Stomach (tissue), 9 donors: ENCODE measurements around the gene GSTT2. TPM values are rescaled to one million over a fixed set of nuclear protein-coding genes. Genes with fewer than 3 reads are reported as not detected.

Experiments
- DNase-seq, 2 donors: peaks; one replicate each; pipeline versions ENCODE4 v3.0.0 to v3.0.0-alpha.2; 2013 to 2019
- H3K27ac ChIP-seq, 5 donors: fragments of 200-600 bp in 4 of 5; sonication (generic) in 4 of 5; one replicate each; pipeline ENCODE4 v1.5.1; 2013 to 2019; ENCODE audit warnings: mild to moderate bottlenecking in 1 of 5, moderate library complexity in 1 of 5
- H3K27me3 ChIP-seq, 3 donors: fragments of 200-600 bp; sonication (generic); one replicate each; pipeline ENCODE4 v1.5.1; 2017 to 2019; ENCODE audit warnings: mixed run types in 1 of 3
- H3K36me3 ChIP-seq, 4 donors: fragments of 200-600 bp; sonication (generic); 1 replicate in 3 of 4; 2 replicates in 1 of 4; pipeline ENCODE4 v1.5.1; 2016 to 2019
- H3K4me1 ChIP-seq, 4 donors: fragments of 200-600 bp; sonication (generic); one replicate each; pipeline ENCODE4 v1.5.1; 2016 to 2019
- H3K4me3 ChIP-seq, 4 donors: fragments of 200-600 bp; sonication (generic) in 3 of 4; one replicate each; pipeline ENCODE4 v1.5.1; 2016 to 2019; ENCODE audit warnings: mild to moderate bottlenecking in 1 of 4
- H3K9me3 ChIP-seq, 4 donors: fragments of 200-600 bp; sonication (generic); one replicate each; pipeline ENCODE4 v1.5.1; 2016 to 2019
- CTCF ChIP-seq, 7 experiments: fragments of 450-650 bp in 4 of 7; fragments of 200-600 bp in 3 of 7; sonication (generic) in 3 of 7; IDR thresholded peaks; one replicate each; pipeline ENCODE4 v1.5.1; 2016 to 2019; ENCODE audit warnings: antibody characterized with exemption in 7 of 7, control low read depth in 2 of 7, mild to moderate bottlenecking in 1 of 7
- EP300 ChIP-seq: sonication (generic); formaldehyde crosslinking; IDR thresholded peaks from one replicate; pipeline ENCODE4 v1.6.1; 2017; ENCODE audit warnings: antibody characterized with exemption
- POLR2A ChIP-seq, 4 donors: fragments of 450-650 bp; IDR thresholded peaks; one replicate each; pipeline ENCODE4 v1.6.1; 2016; ENCODE audit warnings: antibody characterized with exemption in 4 of 4, control low read depth in 2 of 4, mild to moderate bottlenecking in 1 of 4, moderate library complexity in 1 of 4
- POLR2AphosphoS5 ChIP-seq, 3 donors: sonication (generic); formaldehyde crosslinking; IDR thresholded peaks; one replicate each; pipeline ENCODE4 v1.6.1; 2016; ENCODE audit warnings: antibody characterized with exemption in 3 of 3
- WGBS, 5 donors: extraction: QIAGEN DNeasy Blood & Tissue Kit in 3 of 5; methylation state at CpG; one replicate each; pipeline versions ENCODE4 v1.1.5 to v1.1.7; 2013 to 2018; 5-methylcytosine and 5-hydroxymethylcytosine counted together
- intact Hi-C: fragments of 100-400 bp; cut with DNase I; formaldehyde crosslinking; loops from one replicate; pipeline ENCODE4 v1.15.1; 2023; ENCODE audit warnings: low total_unique reads
- polyA plus RNA-seq, 3 donors: library from polyadenylated mRNA; stranded (reverse); fragments of 200-250 nt; gene quantifications; one replicate each; pipeline ENCODE4 v1.2.3, GENCODE V29; 2013
- total RNA-seq, 5 donors: library from RNA; depleted of rRNA; stranded (reverse); fragments of >200 nt; gene quantifications; one replicate each; pipeline versions ENCODE4 v1.1.0 to v1.2.3, GENCODE V29; 2014 to 2016
- donor health status: healthy with polysubstance abuse.
- donor health status: Bipolar disorder and iron deficiency.
- donor health status: healthy.

GSTT2 gene
- total and polyA plus RNA-seq, 8 donors, result 8.6 TPM; not detected in 7

DNA sequence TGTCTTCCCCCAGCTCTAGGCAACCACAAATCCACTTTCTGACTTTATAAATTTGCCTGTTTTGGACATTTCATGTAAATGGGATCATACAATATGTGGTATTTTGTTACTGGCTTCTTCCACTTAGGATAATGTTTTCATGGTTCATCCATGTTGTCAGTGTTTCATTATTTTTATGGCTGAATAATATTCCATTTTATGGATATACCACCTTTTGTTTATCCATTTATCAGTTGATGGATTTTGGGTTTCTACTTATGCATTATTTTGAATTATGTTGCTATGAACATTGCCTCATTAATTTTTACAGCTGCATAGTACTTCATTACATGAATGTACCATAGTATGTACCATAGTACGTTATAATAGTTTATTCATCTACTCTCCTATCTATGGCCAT lies 36.2 kb downstream of the GSTT2 start:
- Histone ChIP-seq H3K27me3 (no peaks in the 10 kb centered on the region), H3K4me3 (no peak overlapping the region), H3K27ac (no peak overlapping the region), H3K36me3 (peaks cover 0 to 13% (median 10%) of the 10 kb centered on the region in 4 donors), H3K4me1 (peaks cover 7 to 26% (median 26%) of the 10 kb centered on the region in 4 donors), H3K9me3 (no peaks in the 10 kb centered on the region)
- TF ChIP-seq POLR2A (IDR thresholded peaks at IDR 0.05), result no peak
- TF ChIP-seq EP300, result no peak
- no peak for TF ChIP-seq POLR2AphosphoS5 (IDR thresholded peaks at IDR 0.05)
- no peak for TF ChIP-seq CTCF (IDR thresholded peaks at IDR 0.05)
- 95 to 98% (median 96%) methylated on average over 1 of the region's 1 CpG for WGBS, 5 donors
- intact Hi-C loops, result loop anchor here (10.0 kb wide), 1 partner anchor 139 kb away; no protein-coding TSS in a partner anchor
- DNase-seq, result no peak

- intact Hi-C loops, result no loop called here
- TF ChIP-seq POLR2AphosphoS5 (IDR thresholded peaks at IDR 0.05) (no peak), POLR2A (IDR thresholded peaks at IDR 0.05) (no peak), EP300 (no peak), CTCF (IDR thresholded peaks at IDR 0.05) (no peak)
Measured at GRCh38 chr22:24021304-24021703, 41.4 kb downstream of the GSTT2 start.

DNA sequence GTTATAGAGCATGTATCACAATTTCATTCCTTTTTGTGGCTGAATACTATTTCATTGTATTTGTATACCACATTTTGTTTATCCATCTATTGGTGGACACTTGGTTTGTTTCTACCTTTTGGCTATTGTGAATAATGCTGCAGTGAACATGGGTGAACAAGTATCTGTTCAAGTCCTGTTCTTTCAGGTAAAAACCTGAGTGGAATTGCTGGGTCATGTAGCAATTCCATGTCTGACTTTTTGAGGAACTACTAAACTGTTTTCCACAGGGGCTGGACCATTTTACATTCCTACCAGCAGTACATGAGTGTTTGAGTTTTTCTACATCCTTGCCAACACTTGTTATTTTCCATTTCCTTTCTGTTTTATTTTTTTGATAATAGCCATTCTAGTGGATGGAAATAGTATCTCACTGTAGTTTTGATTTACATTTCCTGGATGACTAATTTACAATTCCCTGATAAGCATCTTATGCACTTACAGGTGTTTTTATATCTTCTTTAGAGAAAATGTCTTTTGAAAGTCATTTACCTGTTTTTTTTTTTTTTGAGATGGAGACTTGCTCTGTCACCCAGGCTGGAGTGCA lies 43.4 kb downstream of the GSTT2 start:
- Histone ChIP-seq H3K27me3 (no peaks in the 10 kb centered on the region), H3K27ac (no peak overlapping the region), H3K4me1 (peaks cover 0 to 6% (median 2%) of the 10 kb centered on the region in 4 donors), H3K9me3 (peaks cover 0 to 5% (median 0%) of the 10 kb centered on the region in 4 donors), H3K4me3 (no peak overlapping the region), H3K36me3 (peaks cover 0 to 9% (median 8%) of the 10 kb centered on the region in 4 donors)
- DNase-seq, result no peak
- intact Hi-C loops, result no loop called here
- TF ChIP-seq EP300 (no peak), POLR2AphosphoS5 (IDR thresholded peaks at IDR 0.05) (no peak), CTCF (IDR thresholded peaks at IDR 0.05) (no peak), POLR2A (IDR thresholded peaks at IDR 0.05) (no peak)

More at GRCh38 chr22:24021304-24021703, 41.4 kb downstream of the GSTT2 start:
- no peaks in the 10 kb centered on the region for H3K27me3 ChIP-seq
- WGBS, 5 donors, result 95 to 99% (median 98%) methylated on average over 3 of the region's 3 CpGs
- H3K27ac ChIP-seq, result no peak overlapping the region
- no peak overlapping the region for H3K4me3 ChIP-seq
- DNase-seq, result no peak
- H3K4me1 ChIP-seq, result peaks cover 0 to 6% (median 2%) of the 10 kb centered on the region in 4 donors
- peaks cover 0 to 5% (median 0%) of the 10 kb centered on the region in 4 donors for H3K9me3 ChIP-seq
- peaks cover 0 to 22% (median 18%) of the 10 kb centered on the region in 4 donors for H3K36me3 ChIP-seq

GRCh38 chr22:24024354-24024753 lies 44.4 kb downstream of the GSTT2 start:
- 95 to 98% (median 96%) methylated on average over 3 of the region's 3 CpGs for WGBS, 5 donors
- no peak for TF ChIP-seq POLR2A (IDR thresholded peaks at IDR 0.05)
- TF ChIP-seq EP300, result no peak
- TF ChIP-seq POLR2AphosphoS5 (IDR thresholded peaks at IDR 0.05), result no peak
- TF ChIP-seq CTCF (IDR thresholded peaks at IDR 0.05), result no peak
- intact Hi-C loops, result no loop called here
- Histone ChIP-seq H3K9me3 (peaks cover 0 to 5% (median 0%) of the 10 kb centered on the region in 4 donors), H3K4me1 (peaks cover 0 to 6% (median 2%) of the 10 kb centered on the region in 4 donors), H3K36me3 (peaks cover 0 to 9% (median 8%) of the 10 kb centered on the region in 4 donors), H3K27me3 (no peaks in the 10 kb centered on the region), H3K4me3 (no peak overlapping the region), H3K27ac (no peak overlapping the region)
- DNase-seq, result no peak
